Transverse colon (tissue), 3 donors: Measurements from ENCODE around the gene ENO2.
A peak's percentile ranks its signal among the peaks of the same experiment; 100 is the strongest.

Experiments used
- CTCF ChIP-seq, 5 experiments: fragments of 200-600 bp in 3 of 5; fragments of 450-650 bp in 2 of 5; sonication (generic) in 3 of 5; IDR thresholded peaks; 1 replicate in 2 of 5; 2 replicates in 3 of 5; pipeline ENCODE4 v1.5.1; 2016 to 2017; ENCODE audit warnings: antibody characterized with exemption in 5 of 5, inconsistent platforms in 3 of 5, mild to moderate bottlenecking in 2 of 5, moderate library complexity in 1 of 5
- EP300 ChIP-seq: sonication (generic); formaldehyde crosslinking; IDR thresholded peaks from one replicate; pipeline ENCODE4 v1.6.1; 2017; ENCODE audit warnings: antibody characterized with exemption, low read depth
- POLR2A ChIP-seq: fragments of 450-650 bp; IDR thresholded peaks from one replicate; pipeline ENCODE4 v1.6.1; 2016; ENCODE audit warnings: antibody characterized with exemption, mild to moderate bottlenecking, moderate library complexity

GRCh38 chr12:6927379-6928021 is 13.1 kb downstream of the ENO2 start, which contains the start of gene ATN1:
- TF ChIP-seq EP300 = no peak
- TF ChIP-seq CTCF (IDR thresholded peaks at IDR 0.05) = no peak
- peak; percentile 72 for TF ChIP-seq POLR2A
